ENCODE measurements around the gene AREL1. TPM values are rescaled to one million over a fixed set of nuclear protein-coding genes. Genes with fewer than 3 reads are reported as not detected.
"Not testable (repeated sequence)": the region's sequence is repeated elsewhere in the genome, so short reads cannot be mapped to it uniquely, and the experiment has no call there.

Gene AREL1, protein sequence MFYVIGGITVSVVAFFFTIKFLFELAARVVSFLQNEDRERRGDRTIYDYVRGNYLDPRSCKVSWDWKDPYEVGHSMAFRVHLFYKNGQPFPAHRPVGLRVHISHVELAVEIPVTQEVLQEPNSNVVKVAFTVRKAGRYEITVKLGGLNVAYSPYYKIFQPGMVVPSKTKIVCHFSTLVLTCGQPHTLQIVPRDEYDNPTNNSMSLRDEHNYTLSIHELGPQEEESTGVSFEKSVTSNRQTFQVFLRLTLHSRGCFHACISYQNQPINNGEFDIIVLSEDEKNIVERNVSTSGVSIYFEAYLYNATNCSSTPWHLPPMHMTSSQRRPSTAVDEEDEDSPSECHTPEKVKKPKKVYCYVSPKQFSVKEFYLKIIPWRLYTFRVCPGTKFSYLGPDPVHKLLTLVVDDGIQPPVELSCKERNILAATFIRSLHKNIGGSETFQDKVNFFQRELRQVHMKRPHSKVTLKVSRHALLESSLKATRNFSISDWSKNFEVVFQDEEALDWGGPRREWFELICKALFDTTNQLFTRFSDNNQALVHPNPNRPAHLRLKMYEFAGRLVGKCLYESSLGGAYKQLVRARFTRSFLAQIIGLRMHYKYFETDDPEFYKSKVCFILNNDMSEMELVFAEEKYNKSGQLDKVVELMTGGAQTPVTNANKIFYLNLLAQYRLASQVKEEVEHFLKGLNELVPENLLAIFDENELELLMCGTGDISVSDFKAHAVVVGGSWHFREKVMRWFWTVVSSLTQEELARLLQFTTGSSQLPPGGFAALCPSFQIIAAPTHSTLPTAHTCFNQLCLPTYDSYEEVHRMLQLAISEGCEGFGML
- total RNA-seq (14.9 and 28.9 TPM in 2 replicates), polyA plus RNA-seq (12.9 and 19.2 TPM in 2 replicates)

DNA sequence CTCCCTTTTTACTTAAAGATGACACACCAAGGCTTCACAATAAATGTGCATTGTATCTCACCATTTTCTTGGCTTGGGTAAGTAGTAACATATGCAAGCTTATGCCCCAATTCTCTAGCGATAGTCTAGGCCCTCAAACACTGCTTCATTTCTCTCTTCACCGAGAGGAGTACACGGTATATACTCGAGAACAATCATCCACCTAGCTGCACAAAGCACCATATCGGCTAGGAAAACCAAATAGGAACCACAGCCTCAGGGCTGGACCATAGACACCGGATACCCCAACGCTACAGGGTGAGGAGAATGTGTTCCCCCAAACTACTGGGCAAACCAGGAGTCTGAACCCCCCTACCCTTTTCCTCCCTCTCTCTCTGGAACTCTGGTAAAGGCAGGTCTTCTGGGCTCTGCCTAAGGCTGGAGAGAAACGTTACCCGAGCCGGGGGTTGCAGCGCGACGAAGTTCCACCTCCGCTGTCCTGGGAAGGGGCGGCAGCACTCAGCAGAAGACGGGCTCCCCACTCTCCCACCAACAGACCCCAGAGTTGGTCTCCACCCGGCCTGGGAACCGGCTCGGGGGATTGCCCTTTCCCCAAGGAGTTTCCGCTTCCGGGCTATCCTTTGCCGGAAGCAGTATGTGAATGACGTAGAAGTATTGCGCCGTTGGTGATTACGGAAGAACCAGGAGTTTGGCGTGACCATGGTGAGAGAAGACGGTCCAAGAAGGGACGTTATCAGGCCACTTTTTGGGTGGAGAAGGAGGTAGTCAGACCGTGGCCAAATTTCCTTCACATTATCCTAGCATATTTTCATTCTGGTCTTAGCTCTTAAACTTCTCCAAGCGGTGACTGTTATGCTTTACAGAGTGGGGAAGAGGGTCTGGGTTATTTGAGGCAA, at the start of gene AREL1, which contains the start of gene FCF1:
AREL1 (minus strand) TSS at position 582 of the 896 bp plus-strand sequence. CDS start 27,465 bp downstream, outside the sequence.
FCF1 (plus strand) TSS at position 646 of the 896 bp plus-strand sequence; CDS start at position 700, 54 bp downstream.
- Histone ChIP-seq H3K36me3 (peaks cover 10% of the 10 kb centered on the region), H3K27ac (peak within 1 kb of the TSS; percentile 86), H3K4me1 (ENCODE audit: low read depth) (peaks cover 6% of the 10 kb centered on the region), H3K4me3 (peak within 1 kb of the TSS; percentile 77), H3K27me3 (no peaks in the 10 kb centered on the region), H3K9me3 (ENCODE audit: low read depth) (no peaks in the 10 kb centered on the region)
- TF ChIP-seq CTCF (IDR thresholded peaks at IDR 0.05; ENCODE audit: low read depth, low read length): no peak
- peak; percentile 92 to 93 for DNase-seq (ENCODE audit: low read depth in 1 of 2, low spot score in 1 of 2)

GRCh38 chr14:74758505-74758904, 45.6 kb upstream of the AREL1 start:
- H3K36me3 ChIP-seq; H3K4me3 ChIP-seq; DNase-seq (ENCODE audit: low read depth in 1 of 2, low spot score in 1 of 2); H3K4me1 ChIP-seq (ENCODE audit: low read depth); H3K9me3 ChIP-seq (ENCODE audit: low read depth); H3K27ac ChIP-seq: not testable (repeated sequence)
- peaks cover 17% of the 10 kb centered on the region for H3K27me3 ChIP-seq

GRCh38 chr14:74756326-74756725, 43.4 kb upstream of the AREL1 start:
- TF ChIP-seq CTCF (IDR thresholded peaks at IDR 0.05; ENCODE audit: low read depth, low read length): no peak
- H3K4me3 ChIP-seq: no peak overlapping the region

DNA sequence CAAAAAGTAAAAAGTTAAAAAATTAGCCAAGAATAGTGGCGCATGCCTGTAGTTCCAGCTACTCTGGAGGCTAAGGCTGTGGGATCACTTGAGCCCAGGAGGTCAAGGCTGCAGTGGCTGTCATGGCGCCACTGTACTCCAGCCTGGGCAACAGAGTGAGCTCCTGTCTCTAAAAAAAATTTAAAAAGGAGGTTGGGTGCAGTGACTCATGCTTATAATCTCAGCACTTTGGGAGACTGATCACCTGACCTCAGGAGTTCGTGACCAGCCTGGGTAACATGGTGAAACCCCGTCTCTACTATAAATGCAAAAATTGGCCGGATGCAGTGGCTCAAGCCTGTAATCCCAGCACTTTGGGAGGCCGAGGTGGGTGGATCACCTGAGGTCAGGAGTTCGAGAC, 42.0 kb upstream of the AREL1 start:
- Histone ChIP-seq H3K9me3 (ENCODE audit: low read depth) (no peaks in the 10 kb centered on the region), H3K4me1 (ENCODE audit: low read depth) (no peaks in the 10 kb centered on the region), H3K27me3 (peaks cover 15% of the 10 kb centered on the region), H3K4me3 (no peak overlapping the region), H3K36me3 (no peaks in the 10 kb centered on the region), H3K27ac (no peak overlapping the region)
- no peak for DNase-seq (ENCODE audit: low read depth in 1 of 2, low spot score in 1 of 2)
- no peak for TF ChIP-seq CTCF (IDR thresholded peaks at IDR 0.05; ENCODE audit: low read depth, low read length)

More at GRCh38 chr14:74756326-74756725, 43.4 kb upstream of the AREL1 start:
- H3K36me3 ChIP-seq: no peaks in the 10 kb centered on the region
- H3K27me3 ChIP-seq: peaks cover 17% of the 10 kb centered on the region
- no peaks in the 10 kb centered on the region for H3K4me1 ChIP-seq (ENCODE audit: low read depth)
- peak in 1 of 2 donors; percentile 34 for DNase-seq (ENCODE audit: low read depth in 1 of 2, low spot score in 1 of 2)
- no peak overlapping the region for H3K27ac ChIP-seq
- no peaks in the 10 kb centered on the region for H3K9me3 ChIP-seq (ENCODE audit: low read depth)

- Histone ChIP-seq H3K27me3 (peaks cover 10% of the 10 kb centered on the region), H3K36me3 (no peaks in the 10 kb centered on the region), H3K4me1 (ENCODE audit: low read depth) (no peaks in the 10 kb centered on the region), H3K4me3 (no peak overlapping the region), H3K27ac (no peak overlapping the region), H3K9me3 (ENCODE audit: low read depth) (no peaks in the 10 kb centered on the region)
- no peak for TF ChIP-seq CTCF (IDR thresholded peaks at IDR 0.05; ENCODE audit: low read depth, low read length)
- DNase-seq (ENCODE audit: low read depth in 1 of 2, low spot score in 1 of 2): no peak
Measured at GRCh38 chr14:74754157-74754556, 41.3 kb upstream of the AREL1 start.

Data from cardiac muscle cell (in vitro differentiated cells and primary cell).